GM15510 (cell line): ENCODE results near the gene ATP11A.

Experiments
- POLR2A ChIP-seq: IDR thresholded peaks from 3 replicates; pipeline ENCODE4 v1.6.1; 2011; ENCODE audit warnings: borderline replicate concordance; ENCODE audit not compliant: insufficient read length; ENCODE audit errors: extremely low read depth

Gene ATP11A

DNA sequence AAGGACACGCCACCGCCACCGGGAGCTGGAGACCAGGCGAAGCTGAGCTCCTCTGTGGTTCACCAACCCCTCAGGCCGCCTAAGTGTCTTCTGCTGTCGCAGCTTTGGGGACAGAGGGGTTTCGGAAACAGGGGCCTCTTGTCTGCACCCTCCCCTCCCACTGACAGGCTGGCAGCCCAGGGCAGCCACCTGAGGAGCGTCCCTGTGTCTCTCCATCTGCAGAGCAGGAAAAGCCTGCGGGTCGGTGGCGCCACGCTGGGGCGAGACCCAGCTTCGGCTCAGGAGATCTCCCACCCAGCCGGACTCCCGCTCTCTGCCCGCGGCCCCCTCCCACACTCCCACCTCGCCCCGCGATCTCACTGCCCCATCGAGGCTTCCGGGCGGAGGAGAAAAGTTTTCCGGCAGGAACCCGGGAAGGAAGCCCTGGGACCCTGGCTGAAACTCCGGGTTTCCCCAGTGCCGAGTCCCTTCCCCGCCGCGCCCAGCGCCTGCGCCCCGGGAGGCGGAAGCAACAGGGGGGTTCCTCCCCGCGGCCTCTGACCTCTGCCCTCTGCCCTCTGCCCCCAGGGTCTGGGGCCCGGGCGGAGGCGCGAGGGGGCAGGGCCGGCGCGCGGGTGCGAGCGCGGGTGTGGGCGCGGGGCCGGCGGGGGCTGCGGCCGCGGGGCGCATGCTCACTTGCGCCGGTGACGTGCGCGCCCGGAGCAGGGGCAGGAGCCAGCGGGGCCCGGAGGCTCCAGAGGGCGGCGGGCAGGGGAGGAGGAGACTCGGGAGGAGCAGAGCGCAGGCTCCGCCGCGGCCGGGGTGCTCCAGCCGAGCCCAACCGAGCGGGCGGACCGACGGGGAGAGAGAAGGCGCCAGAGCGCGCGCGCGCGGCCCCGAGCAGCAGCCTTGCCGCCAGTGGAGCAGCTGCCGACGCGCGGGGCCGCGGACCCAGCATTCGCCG lies at the start of gene ATP11A:
Gene ATP11A, plus strand, starts transcription at position 736 of the 943 bp plus-strand sequence. CDS start 379 bp downstream, outside the sequence.
- peak; percentile 75 for TF ChIP-seq POLR2A

DNA sequence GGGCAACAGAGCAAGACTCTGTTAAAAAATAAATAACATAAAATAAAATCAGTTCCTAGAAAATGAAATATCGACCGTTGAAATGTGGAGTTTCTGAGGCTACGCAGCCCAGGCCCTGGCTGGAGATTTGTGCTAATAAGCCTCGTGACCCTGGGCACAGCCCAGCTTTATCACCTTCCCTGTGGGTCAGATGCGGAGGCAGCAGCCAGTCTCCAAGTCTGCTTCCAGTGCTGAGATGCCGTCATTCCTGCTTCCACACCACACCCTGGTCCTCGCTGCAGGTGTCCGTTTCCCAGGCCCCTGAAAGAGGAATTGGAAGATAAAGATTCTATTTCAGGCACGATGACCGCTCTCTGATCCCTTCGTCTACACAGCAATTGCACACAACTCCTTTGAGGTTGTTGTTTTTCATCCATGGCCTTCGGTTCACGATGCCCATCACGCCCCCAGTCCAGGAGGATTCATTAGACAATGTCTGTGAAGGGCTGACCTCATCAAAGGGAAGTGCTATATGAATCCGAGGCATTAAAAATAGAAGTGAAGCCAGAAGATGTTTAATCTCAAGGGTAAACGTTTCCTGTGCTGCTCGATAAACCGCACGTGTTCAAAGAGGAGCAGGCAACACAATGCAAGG lies 48.3 kb upstream of the ATP11A start:
- no peak for TF ChIP-seq POLR2A

DNA sequence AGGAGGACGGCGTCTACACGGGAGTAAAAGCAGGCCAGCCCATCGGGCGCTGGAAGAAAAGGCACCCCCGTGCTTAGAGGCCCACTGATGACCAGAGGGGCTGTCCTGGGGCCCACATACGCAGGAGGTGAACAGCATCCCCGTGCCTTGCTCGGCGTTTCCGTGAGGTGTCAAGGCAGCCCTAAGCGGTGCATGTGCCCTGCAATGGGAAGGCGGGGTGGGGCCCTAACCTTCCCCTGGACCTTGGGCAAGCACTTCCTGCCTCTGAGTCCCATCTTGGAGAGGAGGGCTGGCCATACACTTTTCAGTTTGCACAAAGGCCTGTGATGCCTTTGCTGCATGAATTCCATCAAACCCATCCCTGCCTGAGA lies 47.8 kb upstream of the ATP11A start:
- no peak for TF ChIP-seq POLR2A

DNA sequence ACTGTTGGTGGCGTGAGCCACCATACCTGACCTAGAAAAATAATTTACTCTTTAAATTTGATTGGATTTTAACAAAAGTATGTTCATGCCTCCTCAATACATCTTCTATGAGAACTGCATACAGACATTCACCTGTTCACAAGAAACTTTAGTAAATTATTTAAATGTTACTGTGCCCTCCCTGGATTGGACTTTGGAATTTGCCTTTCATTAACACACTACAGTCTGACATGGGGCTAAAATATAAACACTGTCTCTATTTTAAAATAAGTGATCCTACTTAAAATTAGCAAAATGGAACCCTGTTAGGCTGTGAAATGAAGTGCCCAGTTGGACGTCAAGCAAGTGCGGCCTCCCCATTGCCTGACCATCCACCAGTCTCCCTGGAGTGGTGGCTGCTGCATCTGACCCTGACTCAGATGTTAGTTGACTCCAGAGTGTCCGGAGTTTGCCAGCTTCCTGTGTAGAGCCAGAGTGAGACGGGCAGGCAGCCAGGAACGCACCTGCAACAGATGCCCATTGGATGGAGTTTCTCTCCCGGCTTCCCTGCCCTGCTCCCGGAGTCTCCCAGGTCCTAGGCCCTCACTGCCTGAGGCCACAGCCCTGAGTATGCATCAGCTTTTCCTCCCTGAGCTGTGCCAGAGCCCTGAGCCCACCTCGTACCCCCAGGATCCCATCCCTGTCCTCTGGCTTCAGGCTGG lies 45.9 kb upstream of the ATP11A start:
- no peak for TF ChIP-seq POLR2A

DNA sequence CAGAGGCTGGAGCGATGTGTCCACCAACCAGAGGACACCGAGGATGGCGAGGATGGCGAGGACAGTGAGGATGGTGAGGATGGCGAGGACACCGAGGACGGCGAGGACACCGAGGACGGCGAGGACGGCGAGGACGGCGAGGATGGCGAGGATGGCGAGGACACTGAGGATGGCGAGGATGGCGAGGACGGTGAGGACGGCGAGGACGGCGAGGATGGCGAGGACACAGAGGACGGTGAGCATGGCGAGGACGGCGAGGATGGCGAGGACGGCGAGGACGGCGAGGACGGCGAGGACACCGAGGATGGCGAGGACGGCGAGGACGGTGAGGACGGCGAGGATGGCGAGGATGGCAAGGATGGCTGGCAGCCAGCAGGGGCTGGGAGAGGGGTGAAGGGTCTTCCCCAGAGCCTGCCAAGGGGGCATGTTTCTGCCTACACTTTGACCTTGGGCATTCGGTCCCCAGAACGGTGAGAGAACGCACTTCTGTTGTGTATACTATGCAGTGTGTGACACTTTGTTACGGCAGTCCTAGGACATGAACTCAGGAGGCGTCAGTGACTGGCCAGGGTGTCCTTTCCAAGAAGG lies 44.4 kb upstream of the ATP11A start:
- no peak for TF ChIP-seq POLR2A

DNA sequence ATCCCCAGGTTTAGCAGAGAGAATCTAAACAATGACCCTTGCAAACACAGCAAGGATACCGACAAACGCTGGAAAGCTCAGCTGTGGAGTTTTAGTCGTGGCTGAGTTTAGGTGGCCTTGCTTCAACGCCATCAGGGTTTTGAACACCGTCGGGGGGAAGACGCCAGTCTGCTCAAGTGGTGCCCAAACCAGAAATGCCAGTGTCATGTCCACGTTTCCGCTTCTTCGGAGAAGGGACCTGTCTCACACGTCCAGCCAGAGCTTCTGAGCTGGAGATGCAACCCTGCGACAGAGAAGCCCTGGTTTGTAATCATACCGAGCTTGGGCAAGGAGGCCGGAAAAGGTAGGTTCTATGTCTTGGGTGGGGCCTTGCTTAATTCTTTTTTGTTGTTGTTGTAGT lies 42.6 kb upstream of the ATP11A start:
- no peak for TF ChIP-seq POLR2A

DNA sequence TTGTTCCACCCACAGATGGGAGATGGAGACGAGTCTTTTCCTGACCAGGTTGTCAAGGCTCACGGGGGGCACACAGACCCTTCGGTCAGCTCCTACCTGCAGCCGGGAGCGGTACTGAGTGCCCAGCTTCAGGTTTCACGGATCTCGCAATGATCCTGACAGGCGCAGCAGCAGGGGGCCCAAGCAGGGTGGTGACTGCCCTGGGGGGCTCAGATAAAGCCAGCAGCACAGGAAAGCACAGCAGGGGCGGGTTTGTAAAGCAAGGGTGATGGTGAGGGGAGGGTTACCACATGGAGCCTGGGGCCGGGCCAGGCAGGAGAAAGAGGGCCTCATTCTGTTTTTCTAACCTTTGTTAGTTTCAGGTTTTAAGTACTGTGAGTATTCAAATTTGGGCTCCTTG lies 41.7 kb upstream of the ATP11A start:
- TF ChIP-seq POLR2A: no peak

DNA sequence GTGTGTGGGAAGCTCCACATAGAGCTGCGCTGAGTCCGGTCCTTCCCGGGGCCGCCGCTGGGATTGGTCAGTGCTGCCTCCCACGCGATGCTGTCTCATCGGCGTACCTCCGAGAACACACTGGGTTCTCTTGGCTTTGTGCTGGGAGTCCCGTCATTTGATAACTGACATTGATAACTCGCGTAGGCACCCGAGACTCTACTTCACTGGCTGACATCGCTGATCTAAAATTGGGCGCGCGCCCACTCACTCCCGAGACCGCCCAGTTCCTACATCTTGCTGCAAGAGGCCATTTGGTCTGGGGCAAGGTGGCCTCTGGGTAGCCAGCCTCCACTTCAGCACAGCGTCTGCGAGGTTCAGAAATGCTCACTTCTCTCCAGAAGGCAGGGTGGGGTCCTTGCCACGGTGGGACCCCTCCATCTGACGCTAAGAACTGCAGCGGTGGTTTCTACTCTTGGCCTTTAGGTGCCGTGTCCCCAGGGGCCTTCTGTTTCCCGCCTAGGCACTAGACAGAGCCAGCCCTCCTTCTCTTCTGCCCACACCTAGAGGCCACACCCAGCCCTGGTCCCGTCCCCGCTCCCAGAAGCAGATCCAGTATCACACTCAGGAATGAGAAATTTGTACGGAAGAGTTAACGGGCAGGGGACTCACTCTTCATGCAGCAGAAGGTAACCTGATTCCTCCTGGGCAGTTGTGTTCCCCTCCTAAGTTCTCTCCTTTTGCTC lies 40.7 kb upstream of the ATP11A start:
- TF ChIP-seq POLR2A: no peak

DNA sequence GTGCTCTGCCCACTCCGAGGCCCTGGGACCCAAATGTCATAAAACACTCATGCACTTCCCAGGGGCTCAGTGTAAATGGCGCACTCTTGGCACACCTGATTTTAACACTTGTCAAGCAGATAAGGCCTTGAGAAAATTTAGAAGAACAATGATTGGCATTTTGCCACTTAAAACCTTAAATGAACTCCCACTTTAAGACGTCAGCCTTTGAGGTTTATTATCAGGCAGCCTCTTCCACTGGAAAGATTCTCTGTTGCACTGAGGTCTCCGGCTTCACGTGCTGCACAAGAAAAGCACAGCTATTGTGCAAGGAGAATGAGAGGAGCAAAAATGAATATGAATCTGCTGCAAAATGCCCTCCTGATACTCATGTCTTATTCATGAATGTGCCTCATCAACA lies 38.5 kb upstream of the ATP11A start:
- TF ChIP-seq POLR2A: no peak

DNA sequence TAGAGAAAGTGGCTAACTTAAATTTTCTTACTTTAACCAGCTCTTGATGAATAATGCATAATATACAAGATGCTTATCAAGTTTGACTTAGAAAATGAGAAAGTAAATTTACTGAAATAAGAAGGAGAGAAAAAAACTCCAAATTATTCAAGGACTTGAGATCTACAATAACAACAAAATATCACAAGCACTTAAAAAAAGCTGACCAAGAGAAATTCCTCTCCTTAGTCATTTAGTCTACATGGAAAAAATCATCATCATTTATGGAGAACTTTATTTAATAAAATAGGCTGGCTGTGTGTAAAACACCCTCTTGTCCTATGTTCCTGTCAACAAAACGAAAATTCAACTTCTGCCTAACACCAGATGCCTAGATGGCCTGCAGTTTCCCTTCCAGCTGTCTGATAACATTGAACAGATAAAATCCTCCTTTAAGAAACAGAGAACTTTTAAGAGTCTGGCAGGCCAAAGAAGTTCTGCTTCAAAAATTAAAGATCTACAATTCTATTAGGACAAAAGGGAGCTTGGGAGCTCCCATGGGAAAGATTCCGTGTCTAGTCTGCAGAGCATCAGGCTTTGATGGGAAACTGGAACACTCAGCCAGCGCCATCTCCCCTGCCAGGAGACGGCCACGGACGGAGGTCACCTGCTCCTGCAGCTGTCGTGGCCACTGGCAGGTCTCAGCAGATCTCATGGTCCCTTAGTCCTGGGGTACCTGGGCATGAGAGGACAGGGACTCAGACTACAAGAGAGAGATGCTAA lies 37.9 kb upstream of the ATP11A start:
- no peak for TF ChIP-seq POLR2A

DNA sequence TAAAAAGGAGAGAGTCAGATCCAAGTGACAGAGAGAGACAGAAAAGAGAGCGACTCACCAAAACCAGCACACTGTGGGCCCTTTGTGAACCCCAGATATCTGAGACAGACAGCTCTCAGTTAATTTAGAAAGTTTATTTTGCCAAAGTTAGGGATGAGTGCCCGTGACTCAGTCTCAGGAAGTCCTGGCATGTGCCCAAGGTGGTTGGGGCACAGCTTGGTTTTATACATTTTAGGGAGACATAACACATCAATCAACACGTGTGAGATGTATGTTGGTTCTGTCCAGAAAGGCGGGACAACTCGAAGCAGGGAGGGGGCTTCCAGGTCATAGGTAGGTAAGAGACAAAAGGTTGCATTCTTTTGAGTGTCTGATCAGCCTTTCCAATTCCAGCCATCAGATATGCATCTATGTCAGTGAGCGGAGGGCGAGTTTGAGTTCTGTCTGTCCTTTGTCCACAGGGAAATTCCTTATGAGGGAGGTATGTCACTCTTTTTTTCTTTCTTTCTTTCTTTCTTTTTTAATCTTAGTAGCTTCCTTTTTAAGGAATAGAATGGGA lies 37.2 kb upstream of the ATP11A start:
- no peak for TF ChIP-seq POLR2A

DNA sequence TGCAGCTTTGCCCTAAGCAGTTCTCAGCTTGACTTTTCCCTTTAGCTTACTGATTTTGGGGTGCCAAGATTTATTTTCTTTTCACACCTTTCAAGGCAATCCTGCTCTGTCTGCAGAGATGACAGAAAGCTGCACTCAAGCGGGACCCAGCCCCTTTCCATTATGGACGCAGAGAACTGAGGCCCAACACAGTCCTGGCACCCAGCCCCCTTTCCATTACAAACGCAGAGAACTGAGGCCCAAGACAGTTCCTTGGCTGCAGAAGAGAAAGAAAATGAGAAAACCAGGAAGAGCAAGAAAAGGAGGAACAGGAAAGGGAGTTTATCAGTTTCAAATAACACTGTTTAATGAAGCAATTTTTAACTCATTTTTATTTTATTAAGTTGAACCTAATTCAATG lies 36.8 kb upstream of the ATP11A start:
- TF ChIP-seq POLR2A: no peak

DNA sequence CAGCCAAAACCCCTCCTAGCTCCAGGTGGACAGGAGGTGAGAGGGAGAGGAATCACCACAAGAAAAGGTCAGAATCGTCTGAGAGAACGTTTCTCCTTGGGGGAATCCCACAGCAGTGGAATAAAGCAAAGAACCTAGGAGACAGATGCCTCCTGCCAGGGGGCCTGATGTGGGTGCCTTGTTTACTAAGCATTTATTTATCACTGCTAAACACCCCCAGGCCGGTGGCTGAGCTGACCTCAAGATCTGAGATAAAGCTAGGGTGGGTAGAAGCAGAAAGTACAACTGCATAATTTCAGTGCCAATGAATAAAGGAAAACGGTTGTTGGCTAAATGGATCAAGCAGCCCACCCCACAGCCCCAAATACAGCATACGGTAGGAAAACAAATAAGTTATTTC lies 33.9 kb upstream of the ATP11A start:
- TF ChIP-seq POLR2A: no peak
